Measurements from ENCODE around the gene MBTPS1.

- TF ChIP-seq, protein P1, sequence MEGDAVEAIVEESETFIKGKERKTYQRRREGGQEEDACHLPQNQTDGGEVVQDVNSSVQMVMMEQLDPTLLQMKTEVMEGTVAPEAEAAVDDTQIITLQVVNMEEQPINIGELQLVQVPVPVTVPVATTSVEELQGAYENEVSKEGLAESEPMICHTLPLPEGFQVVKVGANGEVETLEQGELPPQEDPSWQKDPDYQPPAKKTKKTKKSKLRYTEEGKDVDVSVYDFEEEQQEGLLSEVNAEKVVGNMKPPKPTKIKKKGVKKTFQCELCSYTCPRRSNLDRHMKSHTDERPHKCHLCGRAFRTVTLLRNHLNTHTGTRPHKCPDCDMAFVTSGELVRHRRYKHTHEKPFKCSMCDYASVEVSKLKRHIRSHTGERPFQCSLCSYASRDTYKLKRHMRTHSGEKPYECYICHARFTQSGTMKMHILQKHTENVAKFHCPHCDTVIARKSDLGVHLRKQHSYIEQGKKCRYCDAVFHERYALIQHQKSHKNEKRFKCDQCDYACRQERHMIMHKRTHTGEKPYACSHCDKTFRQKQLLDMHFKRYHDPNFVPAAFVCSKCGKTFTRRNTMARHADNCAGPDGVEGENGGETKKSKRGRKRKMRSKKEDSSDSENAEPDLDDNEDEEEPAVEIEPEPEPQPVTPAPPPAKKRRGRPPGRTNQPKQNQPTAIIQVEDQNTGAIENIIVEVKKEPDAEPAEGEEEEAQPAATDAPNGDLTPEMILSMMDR (IDR thresholded peaks at IDR 0.05): no peak
- no peak for TF ChIP-seq ZFX (IDR thresholded peaks at IDR 0.05; ENCODE audit: borderline replicate concordance)
Observed at GRCh38 chr16:84063980-84064379, 52.8 kb downstream of the MBTPS1 start.

Measured in 22Rv1 (cell line).